Spleen (tissue), 7 donors: ENCODE measurements around the gene ATP5F1E.

ENCODE experiments used
- POLR2AphosphoS5 ChIP-seq, 3 donors: sonication (generic); formaldehyde crosslinking; IDR thresholded peaks; one replicate each; pipeline ENCODE4 v1.5.1; 2017; ENCODE audit warnings: antibody characterized with exemption in 3 of 3
- TF ChIP-seq, protein P1 (sequence below), 11 experiments: fragments of 200-600 bp in 7 of 11; fragments of 450-650 bp in 4 of 11; sonication (generic) in 4 of 11; IDR thresholded peaks in 8 of 11; conservative IDR thresholded peaks in 3 of 11; 1 replicate in 7 of 11; 2 replicates in 4 of 11; pipeline versions ENCODE4 v1.4.0 to v1.8.0; 2016 to 2021; ENCODE audit warnings: antibody characterized with exemption in 11 of 11, inconsistent platforms in 4 of 11, mild to moderate bottlenecking in 1 of 11
- donor health status: DM: no; HTN: no; CAD: no; lungs with moderate emphysema.
- donor health status: DM: no; HTN: no; CAD: no.
- donor health status: DM: no; HTN: no; CAD: no.

DNA sequence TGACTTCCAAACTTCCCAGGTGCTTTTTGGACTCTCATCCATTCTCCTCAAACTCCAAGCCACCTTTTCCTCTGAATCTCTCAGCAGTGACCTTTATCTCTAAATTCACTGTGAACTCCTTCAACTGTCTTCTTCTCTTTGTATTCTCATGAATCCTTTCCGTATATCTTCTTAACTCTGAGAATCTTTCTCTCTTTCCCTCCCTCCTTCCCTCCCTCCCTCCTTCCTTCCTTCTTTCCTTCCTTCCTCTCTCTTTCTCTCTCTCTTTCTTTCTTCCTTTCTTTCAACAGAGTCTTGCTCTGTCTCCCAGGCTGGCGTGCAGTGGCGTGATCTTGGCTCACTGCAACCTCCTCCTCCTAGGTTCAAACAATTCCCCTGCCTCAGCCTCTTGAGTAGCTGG, 14.7 kb upstream of the ATP5F1E start:
- TF ChIP-seq, protein P1, sequence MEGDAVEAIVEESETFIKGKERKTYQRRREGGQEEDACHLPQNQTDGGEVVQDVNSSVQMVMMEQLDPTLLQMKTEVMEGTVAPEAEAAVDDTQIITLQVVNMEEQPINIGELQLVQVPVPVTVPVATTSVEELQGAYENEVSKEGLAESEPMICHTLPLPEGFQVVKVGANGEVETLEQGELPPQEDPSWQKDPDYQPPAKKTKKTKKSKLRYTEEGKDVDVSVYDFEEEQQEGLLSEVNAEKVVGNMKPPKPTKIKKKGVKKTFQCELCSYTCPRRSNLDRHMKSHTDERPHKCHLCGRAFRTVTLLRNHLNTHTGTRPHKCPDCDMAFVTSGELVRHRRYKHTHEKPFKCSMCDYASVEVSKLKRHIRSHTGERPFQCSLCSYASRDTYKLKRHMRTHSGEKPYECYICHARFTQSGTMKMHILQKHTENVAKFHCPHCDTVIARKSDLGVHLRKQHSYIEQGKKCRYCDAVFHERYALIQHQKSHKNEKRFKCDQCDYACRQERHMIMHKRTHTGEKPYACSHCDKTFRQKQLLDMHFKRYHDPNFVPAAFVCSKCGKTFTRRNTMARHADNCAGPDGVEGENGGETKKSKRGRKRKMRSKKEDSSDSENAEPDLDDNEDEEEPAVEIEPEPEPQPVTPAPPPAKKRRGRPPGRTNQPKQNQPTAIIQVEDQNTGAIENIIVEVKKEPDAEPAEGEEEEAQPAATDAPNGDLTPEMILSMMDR (IDR thresholded peaks at IDR 0.05 in 8 of 11, conservative IDR thresholded peaks at IDR 0.05 in 3 of 11) = no peak
- TF ChIP-seq POLR2AphosphoS5 (IDR thresholded peaks at IDR 0.05) = no peak
